Neural progenitor cell (in vitro differentiated cells): ENCODE measurements around the gene ZNF446. TPM values are rescaled to one million over a fixed set of nuclear protein-coding genes. Genes with fewer than 3 reads are reported as not detected.

Source experiments
- DNase-seq: peaks from one replicate; pipeline ENCODE4 v3.0.0-alpha.2; 2016; ENCODE audit warnings: low spot score
- H2AFZ ChIP-seq: fragments of 200-600 bp; sonication (generic); replicated peaks from 2 replicates; pipeline ENCODE4 v1.6.1; 2016; ENCODE audit warnings: antibody characterized with exemption
- H3F3A ChIP-seq: fragments of 200-600 bp; sonication (generic); 2 replicates; pipeline ENCODE4 v1.6.1; 2016; ENCODE audit warnings: antibody characterized with exemption, low read depth
- H3K27ac ChIP-seq: fragments of 200-600 bp; sonication (generic); 2 replicates; pipeline ENCODE4 v1.5.1; 2016; ENCODE audit warnings: mild to moderate bottlenecking
- H3K27me3 ChIP-seq: fragments of 200-600 bp; sonication (generic); 2 replicates; pipeline ENCODE4 v1.6.1; 2016; ENCODE audit warnings: mild to moderate bottlenecking, moderate library complexity
- H3K36me3 ChIP-seq: fragments of 200-600 bp; sonication (generic); 2 replicates; pipeline ENCODE4 v1.5.1; 2016
- H3K4me1 ChIP-seq: fragments of 200-600 bp; sonication (generic); 2 replicates; pipeline ENCODE4 v1.6.1; 2016; ENCODE audit warnings: mixed run types
- H3K4me2 ChIP-seq: fragments of 200-600 bp; sonication (generic); 2 replicates; pipeline ENCODE4 v1.6.1; 2016
- H3K4me3 ChIP-seq: fragments of 200-600 bp; sonication (generic); 2 replicates; pipeline ENCODE4 v1.5.1; 2016
- H3K79me2 ChIP-seq: fragments of 200-600 bp; sonication (generic); 2 replicates; pipeline ENCODE4 v1.6.1; 2016; ENCODE audit warnings: low read depth
- H3K9ac ChIP-seq: fragments of 200-600 bp; sonication (generic); 2 replicates; pipeline ENCODE4 v1.6.1; 2016
- H3K9me3 ChIP-seq: fragments of 200-600 bp; sonication (generic); 2 replicates; pipeline ENCODE4 v1.5.1; 2016; ENCODE audit warnings: low read depth
- H4K20me1 ChIP-seq: fragments of 200-600 bp; sonication (generic); 2 replicates; pipeline ENCODE4 v1.6.1; 2016; ENCODE audit warnings: low read depth
- H3K27ac Mint-ChIP-seq: 3 replicates; pipeline ENCODE4 v1.8.0; 2021; ENCODE audit warnings: mixed read lengths
- H3K27me3 Mint-ChIP-seq: 2 replicates; pipeline ENCODE4 v1.8.0; 2022; ENCODE audit warnings: low read depth, mild to moderate bottlenecking, inconsistent platforms, moderate library complexity, mixed read lengths; ENCODE audit not compliant: insufficient read depth
- H3K36me3 Mint-ChIP-seq: 3 replicates; pipeline ENCODE4 v1.8.0; 2021; ENCODE audit warnings: mixed read lengths
- H3K4me1 Mint-ChIP-seq: 3 replicates; pipeline ENCODE4 v1.8.0; 2021; ENCODE audit warnings: mixed read lengths
- H3K4me3 Mint-ChIP-seq: 3 replicates; pipeline ENCODE4 v1.8.0; 2021; ENCODE audit warnings: mild to moderate bottlenecking, moderate library complexity, mixed read lengths
- H3K9me3 Mint-ChIP-seq: 3 replicates; pipeline ENCODE4 v1.8.0; 2020; ENCODE audit warnings: mixed read lengths
- EZH2 ChIP-seq: fragments of 200-600 bp; sonication (generic); IDR thresholded peaks from 2 replicates; pipeline ENCODE4 v1.6.1; 2017; ENCODE audit warnings: antibody characterized with exemption, mild to moderate bottlenecking, moderate library complexity
- EZH2phosphoT487 ChIP-seq: fragments of 200-600 bp; sonication (generic); IDR thresholded peaks from 2 replicates; pipeline ENCODE4 v1.6.1; 2017; ENCODE audit warnings: antibody characterized with exemption
- total RNA-seq: library from RNA; depleted of rRNA; stranded (reverse); fragments of >200 nt; gene quantifications from 2 replicates; pipeline ENCODE4 v1.2.3, GENCODE V29; 2015; ENCODE audit warnings: low replicate concordance
- TF ChIP-seq, protein P1 (sequence below): fragments of 200-600 bp; sonication (generic); IDR thresholded peaks from 2 replicates; pipeline ENCODE4 v1.5.1; 2017; ENCODE audit warnings: antibody characterized with exemption, mild to moderate bottlenecking

ZNF446 gene
- total RNA-seq, 1 donor from 2014 or later = 4.4 TPM

DNA sequence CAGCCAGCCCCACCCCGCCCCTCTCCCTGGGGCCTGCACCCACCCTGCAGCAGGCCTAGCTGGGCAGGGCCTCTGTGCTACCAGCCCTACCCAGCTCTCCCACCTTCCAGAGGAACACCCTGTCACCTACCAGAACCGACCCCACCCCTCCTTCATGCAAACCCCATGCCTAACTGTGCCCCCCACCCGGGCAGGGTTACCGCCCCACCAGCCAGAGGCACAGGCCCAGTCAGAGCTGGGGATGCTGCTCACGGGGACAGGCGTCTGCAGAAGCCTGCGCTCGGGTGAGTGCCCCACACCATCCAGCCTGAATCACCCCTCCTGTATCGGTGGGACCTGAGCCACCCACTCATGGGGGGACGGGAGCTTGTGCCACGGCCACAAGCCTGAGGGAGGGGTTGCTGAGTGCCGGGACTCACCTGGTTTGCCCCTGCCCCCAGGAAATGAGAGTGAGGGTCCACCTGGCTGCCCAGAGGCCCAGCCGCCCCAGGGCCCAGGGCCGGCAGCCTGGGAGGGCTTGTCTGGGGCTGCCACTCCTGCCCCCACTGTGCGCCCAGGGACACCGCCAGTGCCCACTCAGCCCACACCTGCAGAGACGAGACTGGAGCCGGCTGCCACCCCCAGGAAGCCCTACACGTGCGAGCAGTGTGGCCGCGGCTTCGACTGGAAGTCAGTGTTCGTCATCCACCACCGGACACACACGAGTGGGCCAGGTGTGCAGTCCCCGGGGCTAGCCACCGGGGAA lies 3.8 kb downstream of the ZNF446 start:
- H3K36me3 ChIP-seq = no peaks in the 10 kb centered on the region
- H3K9me3 Mint-ChIP-seq = no peaks in the 10 kb centered on the region

DNA sequence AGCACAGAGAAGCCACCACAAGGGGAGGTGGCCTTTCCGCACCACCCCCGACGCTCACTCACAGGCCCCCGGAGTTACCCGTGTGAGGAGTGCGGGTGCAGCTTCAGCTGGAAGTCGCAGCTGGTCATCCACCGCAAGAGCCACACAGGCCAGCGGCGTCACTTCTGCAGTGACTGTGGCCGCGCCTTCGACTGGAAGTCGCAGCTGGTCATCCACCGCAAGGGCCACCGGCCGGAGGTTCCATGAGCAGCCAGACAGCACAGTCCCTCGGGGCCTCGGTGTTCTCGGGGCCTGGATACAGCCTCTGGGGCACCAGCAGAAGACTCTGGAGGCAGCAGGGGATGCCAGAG lies 4.3 kb downstream of the ZNF446 start:
- no peak overlapping the region for H3K4me3 Mint-ChIP-seq
- H3K36me3 ChIP-seq = no peaks in the 10 kb centered on the region
- no peak for DNase-seq
- H3K27ac ChIP-seq = no peak overlapping the region
- H2AFZ ChIP-seq = no peak overlapping the region
- H3K27ac Mint-ChIP-seq = no peak overlapping the region
- peaks cover 8% of the 10 kb centered on the region for H3K36me3 Mint-ChIP-seq
- H3K27me3 ChIP-seq = no peaks in the 10 kb centered on the region
- H3F3A ChIP-seq = peaks cover 15% of the 10 kb centered on the region
- peaks cover 6% of the 10 kb centered on the region for H3K4me1 Mint-ChIP-seq
- H3K4me2 ChIP-seq = no peak overlapping the region
- H3K27me3 Mint-ChIP-seq = peaks cover 5% of the 10 kb centered on the region
- no peaks in the 10 kb centered on the region for H3K9me3 ChIP-seq
- H3K9ac ChIP-seq = no peak overlapping the region
- H3K79me2 ChIP-seq = no peaks in the 10 kb centered on the region
- peaks cover 6% of the 10 kb centered on the region for H3K4me1 ChIP-seq
- H3K9me3 Mint-ChIP-seq = no peaks in the 10 kb centered on the region
- TF ChIP-seq, protein P1, sequence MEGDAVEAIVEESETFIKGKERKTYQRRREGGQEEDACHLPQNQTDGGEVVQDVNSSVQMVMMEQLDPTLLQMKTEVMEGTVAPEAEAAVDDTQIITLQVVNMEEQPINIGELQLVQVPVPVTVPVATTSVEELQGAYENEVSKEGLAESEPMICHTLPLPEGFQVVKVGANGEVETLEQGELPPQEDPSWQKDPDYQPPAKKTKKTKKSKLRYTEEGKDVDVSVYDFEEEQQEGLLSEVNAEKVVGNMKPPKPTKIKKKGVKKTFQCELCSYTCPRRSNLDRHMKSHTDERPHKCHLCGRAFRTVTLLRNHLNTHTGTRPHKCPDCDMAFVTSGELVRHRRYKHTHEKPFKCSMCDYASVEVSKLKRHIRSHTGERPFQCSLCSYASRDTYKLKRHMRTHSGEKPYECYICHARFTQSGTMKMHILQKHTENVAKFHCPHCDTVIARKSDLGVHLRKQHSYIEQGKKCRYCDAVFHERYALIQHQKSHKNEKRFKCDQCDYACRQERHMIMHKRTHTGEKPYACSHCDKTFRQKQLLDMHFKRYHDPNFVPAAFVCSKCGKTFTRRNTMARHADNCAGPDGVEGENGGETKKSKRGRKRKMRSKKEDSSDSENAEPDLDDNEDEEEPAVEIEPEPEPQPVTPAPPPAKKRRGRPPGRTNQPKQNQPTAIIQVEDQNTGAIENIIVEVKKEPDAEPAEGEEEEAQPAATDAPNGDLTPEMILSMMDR = no peak
- no peaks in the 10 kb centered on the region for H4K20me1 ChIP-seq
- no peak overlapping the region for H3K4me3 ChIP-seq

More for the DNA sequence above, 3.8 kb downstream of the ZNF446 start:
- H3K27me3 Mint-ChIP-seq = peaks cover 5% of the 10 kb centered on the region
- Histone ChIP-seq H3K9me3 (no peaks in the 10 kb centered on the region), H2AFZ (no peak overlapping the region), H3K4me1 (peaks cover 9% of the 10 kb centered on the region), H4K20me1 (no peaks in the 10 kb centered on the region), H3F3A (peaks cover 20% of the 10 kb centered on the region), H3K4me3 (no peak overlapping the region), H3K27ac (no peak overlapping the region), H3K79me2 (no peaks in the 10 kb centered on the region), H3K9ac (no peak overlapping the region), H3K4me2 (no peak overlapping the region), H3K27me3 (no peaks in the 10 kb centered on the region)
- DNase-seq = no peak
- peaks cover 8% of the 10 kb centered on the region for H3K36me3 Mint-ChIP-seq
- no peak overlapping the region for H3K4me3 Mint-ChIP-seq
- TF ChIP-seq EZH2phosphoT487 (no peak), EZH2 (no peak)
- TF ChIP-seq, protein P1 = no peak
- H3K4me1 Mint-ChIP-seq = peaks cover 10% of the 10 kb centered on the region
- no peak overlapping the region for H3K27ac Mint-ChIP-seq

DNA sequence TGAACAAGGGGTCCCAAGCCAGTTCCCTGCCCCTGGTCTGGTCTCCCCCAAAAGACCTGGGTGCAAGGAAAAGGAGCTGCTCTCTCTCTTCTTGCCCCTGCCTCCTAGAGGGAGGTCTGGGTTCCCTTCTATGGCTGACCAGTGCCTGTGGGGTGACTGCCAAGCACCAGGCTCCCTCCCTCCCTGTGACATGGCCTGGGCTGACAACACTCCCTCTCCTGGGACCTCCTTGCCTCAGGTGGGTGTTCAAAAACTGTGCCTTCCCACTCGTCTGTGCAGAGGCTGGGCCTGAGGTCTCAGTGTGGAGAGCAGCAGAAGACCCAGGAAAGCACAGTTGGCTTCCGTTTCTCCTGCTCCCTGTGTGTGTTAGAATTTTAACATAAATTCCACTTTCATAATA lies 4.7 kb downstream of the ZNF446 start:
- no peaks in the 10 kb centered on the region for H4K20me1 ChIP-seq
- H3K9ac ChIP-seq = no peak overlapping the region
- DNase-seq = no peak
- H3K79me2 ChIP-seq = no peaks in the 10 kb centered on the region
- no peak overlapping the region for H3K4me3 ChIP-seq
- H3K4me1 ChIP-seq = peaks cover 6% of the 10 kb centered on the region
- peaks cover 2% of the 10 kb centered on the region for H3K27me3 Mint-ChIP-seq
- no peak overlapping the region for H3K4me3 Mint-ChIP-seq
- no peak overlapping the region for H3K27ac Mint-ChIP-seq
- H3K9me3 Mint-ChIP-seq = no peaks in the 10 kb centered on the region
- no peaks in the 10 kb centered on the region for H3K27me3 ChIP-seq
- H3K4me1 Mint-ChIP-seq = peaks cover 6% of the 10 kb centered on the region
- H3K36me3 ChIP-seq = no peaks in the 10 kb centered on the region
- peaks cover 11% of the 10 kb centered on the region for H3F3A ChIP-seq
- H3K27ac ChIP-seq = no peak overlapping the region
- H3K36me3 Mint-ChIP-seq = peaks cover 8% of the 10 kb centered on the region
- no peaks in the 10 kb centered on the region for H3K9me3 ChIP-seq
- no peak overlapping the region for H3K4me2 ChIP-seq
- TF ChIP-seq EZH2 = no peak
- TF ChIP-seq EZH2phosphoT487 = no peak
- TF ChIP-seq, protein P1 = no peak
- H2AFZ ChIP-seq = no peak overlapping the region
